Measurements from ENCODE around the gene PDE8A.

DNA sequence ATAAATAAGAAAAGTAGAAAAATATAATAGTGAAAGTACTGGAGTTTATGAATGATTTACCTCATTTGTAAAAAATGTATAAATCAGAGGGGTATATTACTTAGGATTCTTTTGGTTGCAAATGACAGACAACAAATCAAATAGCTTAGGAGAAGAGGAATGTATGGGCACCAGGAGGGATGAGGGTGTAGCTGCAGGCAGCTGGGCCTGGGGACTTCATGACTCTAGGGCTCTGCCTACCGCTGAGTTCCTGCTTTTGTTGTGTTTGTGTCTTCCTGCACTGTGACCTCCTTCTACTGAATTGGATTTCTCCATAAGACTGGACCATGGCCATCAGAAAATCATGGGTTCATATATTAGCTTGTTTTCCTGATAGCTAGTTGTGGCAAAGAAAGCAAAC is 27.9 kb upstream of the PDE8A start:
- TF ChIP-seq, protein P1, sequence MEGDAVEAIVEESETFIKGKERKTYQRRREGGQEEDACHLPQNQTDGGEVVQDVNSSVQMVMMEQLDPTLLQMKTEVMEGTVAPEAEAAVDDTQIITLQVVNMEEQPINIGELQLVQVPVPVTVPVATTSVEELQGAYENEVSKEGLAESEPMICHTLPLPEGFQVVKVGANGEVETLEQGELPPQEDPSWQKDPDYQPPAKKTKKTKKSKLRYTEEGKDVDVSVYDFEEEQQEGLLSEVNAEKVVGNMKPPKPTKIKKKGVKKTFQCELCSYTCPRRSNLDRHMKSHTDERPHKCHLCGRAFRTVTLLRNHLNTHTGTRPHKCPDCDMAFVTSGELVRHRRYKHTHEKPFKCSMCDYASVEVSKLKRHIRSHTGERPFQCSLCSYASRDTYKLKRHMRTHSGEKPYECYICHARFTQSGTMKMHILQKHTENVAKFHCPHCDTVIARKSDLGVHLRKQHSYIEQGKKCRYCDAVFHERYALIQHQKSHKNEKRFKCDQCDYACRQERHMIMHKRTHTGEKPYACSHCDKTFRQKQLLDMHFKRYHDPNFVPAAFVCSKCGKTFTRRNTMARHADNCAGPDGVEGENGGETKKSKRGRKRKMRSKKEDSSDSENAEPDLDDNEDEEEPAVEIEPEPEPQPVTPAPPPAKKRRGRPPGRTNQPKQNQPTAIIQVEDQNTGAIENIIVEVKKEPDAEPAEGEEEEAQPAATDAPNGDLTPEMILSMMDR (IDR thresholded peaks at IDR 0.05) = no peak
- no peak for TF ChIP-seq POLR2A (IDR thresholded peaks at IDR 0.05)
- no peak for TF ChIP-seq EP300 (IDR thresholded peaks at IDR 0.05)

Data from tibial nerve (tissue), 4 donors.